M059J (cell line): Measurements from ENCODE around the gene CLEC18A. TPM values are rescaled to one million over a fixed set of nuclear protein-coding genes. Genes with fewer than 3 reads are reported as not detected.
"Not testable (repeated sequence)": the region's sequence is repeated elsewhere in the genome, so short reads cannot be mapped to it uniquely, and the experiment has no call there.

Experiments
- DNase-seq: peaks from one replicate; pipeline ENCODE4 v3.0.0-alpha.2; 2012; ENCODE audit warnings: low read depth
- total RNA-seq: library from RNA; depleted of rRNA; stranded (reverse); fragments of >200 nt; shearing (Covaris generic); gene quantifications from 2 replicates; pipeline ENCODE4 v1.2.3, GENCODE V29; 2014

Gene CLEC18A
- total RNA-seq, 1 experiment from 2014 or later: 0.05 TPM

DNA sequence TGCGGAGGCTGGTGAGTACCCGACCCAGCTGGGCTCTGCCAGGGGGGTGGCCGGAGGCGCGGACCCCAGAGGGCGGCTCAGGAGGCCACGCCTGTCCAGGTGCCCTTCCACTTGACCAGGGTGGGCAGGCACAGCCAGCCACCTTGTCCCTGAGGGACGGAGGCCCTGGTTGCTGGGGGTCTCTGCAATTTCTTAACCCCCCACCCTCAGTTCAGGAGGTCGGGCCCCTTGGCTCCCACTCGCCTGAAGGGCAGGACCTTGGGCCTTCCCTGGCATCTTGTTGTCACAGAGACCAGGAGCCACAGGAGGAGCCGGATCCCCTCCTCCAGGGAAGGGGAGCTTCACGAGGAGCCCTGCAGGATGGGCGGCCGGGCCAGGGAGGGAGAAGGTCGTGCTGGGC lies 982 bp downstream of the CLEC18A start:
- DNase-seq: not testable (repeated sequence)

DNA sequence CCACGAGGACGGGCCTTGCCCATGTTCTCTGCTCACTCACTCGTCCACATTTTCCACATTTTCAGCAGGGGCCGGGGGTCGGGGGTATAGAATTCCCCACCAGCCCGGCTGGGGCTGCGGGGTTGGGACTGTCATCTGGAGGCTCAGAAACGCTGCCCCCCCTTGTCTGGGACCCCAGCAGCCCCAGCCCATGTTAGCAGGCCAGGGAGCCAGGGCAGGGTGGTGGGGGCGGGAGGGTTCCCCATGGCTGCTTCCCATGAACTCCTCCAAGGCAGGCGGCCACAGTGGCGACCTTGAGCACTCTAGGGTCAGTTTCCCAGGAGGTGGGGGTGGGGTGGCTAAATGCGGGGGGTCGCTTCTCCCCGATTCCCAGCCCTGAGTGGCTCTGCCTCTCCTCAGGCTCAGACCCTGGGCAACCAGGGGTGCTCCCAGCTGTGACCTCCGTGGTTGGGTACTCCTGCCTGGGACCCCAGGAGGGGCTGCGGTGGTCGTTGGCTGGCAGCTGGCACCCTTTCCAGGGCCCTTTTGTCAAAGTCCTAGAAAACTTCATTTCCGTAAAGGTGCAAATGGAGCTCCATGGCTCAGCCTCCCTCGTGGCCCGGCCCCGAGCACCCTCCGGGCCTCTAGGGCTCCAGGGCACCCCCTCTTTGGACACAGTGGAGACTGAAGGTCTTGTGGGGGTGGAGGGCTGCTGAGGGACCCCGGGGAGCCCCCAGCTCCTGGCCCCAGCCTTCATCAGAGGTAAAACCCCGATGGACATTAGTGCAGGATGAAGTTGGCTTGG lies 1.6 kb downstream of the CLEC18A start:
- DNase-seq: not testable (repeated sequence)

DNA sequence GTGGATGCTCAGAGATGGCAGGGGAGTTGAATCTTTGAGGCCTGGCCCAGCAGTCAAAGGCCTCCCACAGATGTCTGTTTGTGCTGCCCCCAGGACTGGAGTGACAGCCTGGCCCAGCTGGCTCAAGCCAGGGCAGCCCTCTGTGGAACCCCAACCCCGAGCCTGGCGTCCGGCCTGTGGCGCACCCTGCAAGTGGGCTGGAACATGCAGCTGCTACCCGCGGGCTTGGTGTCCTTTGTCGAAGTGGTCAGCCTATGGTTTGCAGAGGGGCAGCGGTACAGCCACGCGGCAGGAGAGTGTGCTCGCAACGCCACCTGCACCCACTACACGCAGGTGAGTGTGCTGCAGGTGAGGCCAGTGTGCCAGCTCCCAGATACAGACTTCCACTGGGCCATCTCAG lies 3.1 kb downstream of the CLEC18A start:
- not testable (repeated sequence) for DNase-seq

DNA sequence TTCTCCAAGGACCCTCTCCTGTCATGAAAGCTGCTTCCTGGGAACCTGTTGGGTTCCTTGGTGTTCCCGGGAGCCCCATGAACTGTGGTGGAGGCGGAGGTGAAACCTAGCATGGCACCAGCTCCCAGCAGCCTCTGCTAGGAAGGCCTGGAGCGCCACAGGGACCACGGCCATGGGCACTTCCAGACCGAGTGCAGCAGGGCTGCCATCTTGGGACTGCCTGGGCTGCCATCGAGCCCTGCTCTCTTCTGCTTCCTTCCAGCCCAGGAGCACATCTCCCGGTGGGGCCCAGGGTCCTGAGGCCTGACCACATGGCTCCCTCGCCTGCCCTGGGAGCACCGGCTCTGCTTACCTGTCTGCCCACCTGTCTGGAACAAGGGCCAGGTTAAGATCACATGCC lies 12.2 kb downstream of the CLEC18A start:
- not testable (repeated sequence) for DNase-seq

DNA sequence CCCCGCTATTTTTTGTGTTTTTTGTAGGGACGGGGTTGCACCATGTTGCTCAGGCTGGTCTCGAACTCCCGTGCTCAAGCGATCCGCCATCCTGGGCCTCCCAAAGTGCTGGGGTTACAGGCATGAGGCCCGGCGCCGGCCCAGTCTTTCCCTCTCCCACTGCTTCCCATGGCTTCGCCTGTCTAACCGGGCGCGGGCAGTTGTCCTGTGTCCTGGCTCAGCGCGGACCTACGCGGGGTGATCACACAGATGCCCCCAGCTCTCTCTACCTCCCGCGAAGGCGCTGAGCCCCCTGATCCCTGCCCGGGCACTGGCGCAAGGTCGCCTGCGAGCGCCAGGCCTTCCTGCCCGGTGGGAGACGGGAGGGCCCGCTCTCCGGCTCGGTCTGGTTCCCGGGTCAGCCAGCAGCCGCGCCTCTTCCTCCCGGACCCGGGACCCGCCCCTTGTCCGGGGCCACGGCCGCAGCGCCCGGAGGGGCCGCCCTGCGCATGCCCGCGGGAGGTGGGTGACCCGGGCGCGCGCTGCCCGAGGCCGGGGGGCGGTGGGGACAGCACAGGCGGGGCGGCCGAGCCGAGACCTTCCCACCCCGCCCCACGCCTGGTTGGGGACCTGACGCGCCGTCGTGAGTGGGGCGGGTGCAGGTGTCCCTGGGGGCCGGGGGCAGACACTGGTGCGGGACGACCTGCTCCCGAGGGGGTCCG lies 14.0 kb downstream of the CLEC18A start:
- DNase-seq: peak; percentile 24

DNA sequence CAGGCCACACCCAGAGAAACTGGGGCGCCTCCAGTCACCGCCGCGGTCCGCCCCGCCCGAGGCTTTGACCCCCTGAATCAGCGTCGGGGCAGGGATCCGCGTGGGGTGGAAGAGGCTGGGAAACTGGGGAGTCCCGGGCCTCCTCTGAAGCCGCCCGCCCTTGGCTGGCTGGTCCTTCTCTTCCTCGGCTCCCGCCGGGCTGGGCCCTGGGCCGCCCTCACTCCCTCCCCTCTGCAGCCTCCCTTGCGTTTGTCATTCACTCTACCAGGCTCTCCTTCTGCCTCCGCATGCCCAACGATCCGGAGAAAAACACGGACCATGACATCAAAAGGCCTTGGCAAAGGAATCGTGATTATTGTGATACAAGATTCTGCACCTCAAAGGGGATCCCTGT lies 14.5 kb downstream of the CLEC18A start:
- not testable (repeated sequence) for DNase-seq

DNA sequence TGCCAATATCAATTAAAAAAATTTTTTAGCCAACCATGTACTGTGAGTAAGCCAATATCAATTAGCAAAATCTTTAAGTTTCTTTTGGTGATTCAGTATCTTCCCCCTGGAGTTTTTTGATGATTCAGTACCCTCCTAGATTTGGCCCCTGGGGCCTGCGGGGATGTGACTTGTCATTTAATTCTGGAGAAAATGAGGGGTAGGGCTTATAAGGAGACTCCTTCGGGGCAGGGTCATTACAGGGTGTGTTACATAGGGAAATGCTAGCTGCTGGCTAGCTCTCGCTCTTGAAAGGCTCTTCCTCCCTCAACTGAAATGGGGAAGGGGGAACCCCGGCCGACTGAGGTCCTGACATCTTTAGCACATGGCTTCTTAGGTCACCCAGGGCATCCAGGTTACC lies 16.6 kb downstream of the CLEC18A start:
- DNase-seq: not testable (repeated sequence)

DNA sequence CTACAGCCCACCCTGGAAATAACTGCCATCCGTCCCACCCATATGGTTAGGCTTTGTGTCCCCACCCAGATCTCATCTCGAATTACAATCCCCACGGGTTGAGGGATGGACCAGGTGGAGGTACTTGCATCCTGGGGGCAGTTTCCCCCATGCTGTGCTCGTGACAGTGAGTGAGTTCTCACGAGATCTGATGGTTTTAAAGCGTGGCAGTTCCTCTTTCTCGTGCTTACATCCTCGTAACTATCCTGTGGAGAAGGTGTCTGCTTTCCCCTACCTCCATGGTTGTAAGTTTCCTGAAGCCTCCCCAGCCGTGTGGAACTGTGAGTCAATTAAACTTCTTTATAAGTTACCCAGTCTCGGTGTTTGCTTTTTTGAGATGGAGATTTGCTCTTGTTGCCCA lies 17.0 kb downstream of the CLEC18A start:
- not testable (repeated sequence) for DNase-seq

DNA sequence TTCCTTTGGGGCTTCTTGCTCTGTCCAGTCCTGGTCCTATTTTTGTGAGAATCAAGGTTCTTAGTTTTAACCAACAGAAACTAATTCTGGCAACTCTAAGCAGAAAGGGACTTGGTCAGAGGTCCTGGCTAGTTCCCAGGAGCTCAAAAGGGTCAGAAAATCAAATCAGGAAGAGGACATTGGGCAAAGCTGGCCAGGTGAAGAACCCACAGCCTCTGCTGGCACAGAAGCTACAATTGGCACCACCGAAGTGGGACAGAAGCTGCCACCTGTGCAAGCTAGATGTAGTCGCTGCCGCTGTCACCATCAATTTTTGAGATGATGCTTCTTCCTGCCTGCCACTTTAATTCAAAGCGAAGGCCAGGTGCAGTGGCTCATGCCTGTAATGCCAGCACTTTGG lies 18.5 kb downstream of the CLEC18A start:
- not testable (repeated sequence) for DNase-seq

DNA sequence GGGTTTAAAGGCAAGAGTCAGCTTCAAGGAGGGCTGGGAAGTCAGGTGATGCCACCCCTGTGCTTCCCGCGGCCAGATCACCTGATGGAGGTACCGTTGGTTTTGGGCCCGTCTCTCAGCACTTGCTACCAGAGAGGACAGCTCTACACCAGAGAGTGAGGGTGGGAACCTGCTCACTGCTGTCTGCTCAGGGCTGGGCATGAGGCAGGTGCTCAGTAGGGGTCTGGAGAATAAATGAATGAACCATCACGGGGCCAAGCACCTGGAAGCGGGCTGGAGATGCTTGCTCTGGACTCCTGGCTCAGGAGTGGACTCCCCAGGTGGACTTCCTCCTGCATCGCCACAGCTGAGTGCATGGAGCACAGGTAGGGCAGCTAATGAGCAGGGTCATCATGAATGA lies 21.0 kb downstream of the CLEC18A start:
- DNase-seq: not testable (repeated sequence)

DNA sequence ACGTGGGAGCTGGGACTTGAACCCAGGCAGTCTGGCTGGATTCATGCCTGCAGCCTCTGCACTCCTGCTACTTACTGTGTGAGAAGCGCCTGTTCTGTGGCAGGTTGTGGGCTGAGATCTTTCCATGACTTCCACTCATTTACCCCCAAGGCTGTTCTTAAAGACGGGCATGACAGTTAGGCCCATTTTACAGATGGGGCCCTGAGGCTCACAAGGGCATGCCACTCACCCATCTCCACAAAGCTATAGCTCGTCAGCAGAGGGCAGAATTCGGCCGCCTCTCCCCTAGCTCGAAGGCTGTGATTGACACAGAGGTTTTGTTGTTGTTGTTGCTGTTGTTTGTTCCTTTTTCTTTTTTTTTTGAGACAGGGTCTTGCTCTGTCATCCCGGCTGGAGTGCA lies 21.8 kb downstream of the CLEC18A start:
- not testable (repeated sequence) for DNase-seq

DNA sequence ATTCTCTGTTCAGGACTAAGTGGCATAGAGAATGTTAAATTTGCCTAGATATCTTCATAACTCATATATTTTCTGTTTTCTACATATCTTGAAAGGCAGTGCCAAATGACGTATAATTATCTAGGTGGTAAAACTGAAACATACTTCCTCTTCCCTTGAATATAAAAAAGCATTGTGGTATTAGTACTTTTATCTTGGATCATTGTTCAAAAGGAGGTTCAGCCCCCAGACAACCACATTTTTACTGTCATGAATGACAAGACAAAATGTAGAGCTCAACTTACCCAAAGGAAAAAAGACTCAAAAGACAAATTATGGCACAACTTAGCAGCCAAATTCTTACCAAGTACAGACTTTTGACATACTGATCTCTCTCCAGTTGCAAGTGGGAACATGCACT lies 34.1 kb downstream of the CLEC18A start:
- DNase-seq: not testable (repeated sequence)

DNA sequence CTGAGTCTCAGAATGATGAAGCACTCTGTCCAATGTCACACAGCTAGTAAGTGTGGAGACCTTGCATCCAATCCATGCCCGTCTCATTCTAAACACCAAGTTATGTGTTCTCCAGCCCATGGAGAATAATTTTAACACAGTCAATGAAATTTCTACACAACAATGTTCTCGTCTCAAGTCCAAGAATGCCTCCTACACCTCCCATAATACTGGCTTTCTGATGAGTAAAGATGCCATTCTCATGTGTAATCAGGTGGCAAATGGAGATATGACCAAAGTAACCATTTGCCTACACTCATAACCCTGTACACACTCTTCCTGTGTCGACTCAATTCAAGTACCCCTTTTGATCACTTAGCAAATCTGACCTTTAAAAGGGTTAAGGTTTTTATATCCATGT lies 46.8 kb downstream of the CLEC18A start:
- DNase-seq: peak; percentile 70

DNA sequence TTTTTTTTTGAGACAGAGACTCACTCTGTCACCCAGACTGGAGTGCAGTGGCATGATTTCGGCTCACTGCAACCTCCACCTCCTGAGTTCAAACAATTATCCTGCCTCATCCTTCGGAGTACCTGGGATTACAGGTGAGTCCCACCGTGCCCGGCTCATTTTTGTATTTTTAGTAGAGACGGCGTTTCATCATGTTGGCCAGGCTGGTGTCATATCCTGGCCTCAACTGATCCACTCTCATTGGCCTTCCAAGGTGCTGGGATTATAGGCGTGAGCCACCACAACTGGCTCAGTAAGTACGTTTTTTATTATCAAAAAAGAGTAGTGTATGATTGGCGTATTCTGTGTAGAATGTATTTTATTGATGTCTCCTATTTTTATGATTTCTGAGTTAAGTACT lies 48.7 kb downstream of the CLEC18A start:
- DNase-seq: not testable (repeated sequence)

DNA sequence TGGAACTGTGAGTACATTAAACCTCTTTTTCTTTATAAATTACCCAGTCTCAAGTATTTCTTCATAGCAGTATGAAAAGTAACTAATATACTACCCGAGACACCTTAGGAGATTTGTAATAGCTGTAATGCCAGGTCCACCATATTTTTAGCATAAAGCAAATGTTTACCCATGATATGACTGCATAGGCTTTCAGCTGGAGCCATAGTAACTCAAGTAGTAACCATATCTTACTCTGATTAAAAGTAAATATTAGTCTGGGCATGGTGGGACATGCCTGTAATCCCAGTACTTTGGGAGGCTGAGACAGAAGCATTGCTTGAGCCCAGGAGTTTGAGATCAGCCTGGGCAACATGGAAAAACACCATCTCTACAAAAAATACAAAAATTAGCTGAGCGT lies 52.4 kb downstream of the CLEC18A start:
- not testable (repeated sequence) for DNase-seq

DNA sequence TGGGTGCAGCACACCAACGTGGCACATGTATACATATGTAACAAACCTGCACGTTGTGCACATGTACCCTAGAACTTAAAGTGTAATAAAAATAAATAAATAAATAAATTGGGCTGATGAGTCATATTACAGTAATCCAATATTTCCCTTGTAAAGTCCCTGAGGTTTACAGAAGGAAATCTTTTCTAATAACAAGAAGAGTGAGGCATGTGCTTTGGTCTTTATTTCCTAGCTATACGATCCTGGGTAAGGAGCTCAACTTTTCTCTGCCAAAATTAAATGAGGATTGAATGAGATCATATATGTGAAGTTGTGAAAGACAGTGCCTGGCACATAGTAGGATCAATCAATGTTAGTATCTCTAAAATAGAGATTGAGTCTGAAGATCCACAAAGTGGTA lies 57.5 kb downstream of the CLEC18A start:
- DNase-seq: peak; percentile 13

DNA sequence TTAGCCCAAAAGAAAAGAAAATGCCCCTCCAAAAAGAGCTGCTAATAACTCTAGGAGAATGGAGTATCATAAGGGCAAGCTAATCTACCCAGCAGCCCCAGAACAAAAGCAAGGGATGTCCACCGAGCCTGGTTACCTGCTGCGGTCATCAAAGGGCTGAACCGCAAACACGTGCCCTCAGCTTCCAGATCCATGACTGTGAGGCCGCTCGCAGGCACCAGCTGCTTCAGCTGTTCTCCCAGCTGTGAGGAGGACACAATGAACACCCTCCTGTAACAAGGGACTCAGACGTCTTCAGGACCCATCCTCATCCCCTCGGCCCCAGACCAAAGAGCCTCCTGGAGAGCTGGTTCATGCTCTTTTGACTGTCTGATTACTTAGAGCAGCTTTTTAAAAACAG lies 59.5 kb downstream of the CLEC18A start:
- DNase-seq: not testable (repeated sequence)

DNA sequence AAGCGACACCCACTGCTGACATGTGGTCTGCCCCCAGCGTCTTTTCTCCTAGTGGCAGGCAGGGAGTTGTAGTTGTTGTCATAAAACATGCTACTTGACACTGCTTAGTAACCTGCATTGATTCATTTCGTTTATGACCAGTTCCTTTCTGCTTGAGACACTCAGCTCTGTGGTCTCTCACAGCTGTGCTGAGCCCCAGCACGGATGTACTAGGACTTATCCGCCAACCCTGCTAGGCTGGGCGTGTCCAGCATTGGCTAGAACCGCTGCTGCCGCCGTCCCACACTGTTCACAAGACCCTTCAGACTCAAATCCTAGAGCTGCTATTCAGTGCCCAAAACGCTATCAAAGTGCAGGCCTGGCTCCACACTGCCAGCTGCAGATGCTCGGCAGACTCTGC lies 60.0 kb downstream of the CLEC18A start:
- DNase-seq: not testable (repeated sequence)

DNA sequence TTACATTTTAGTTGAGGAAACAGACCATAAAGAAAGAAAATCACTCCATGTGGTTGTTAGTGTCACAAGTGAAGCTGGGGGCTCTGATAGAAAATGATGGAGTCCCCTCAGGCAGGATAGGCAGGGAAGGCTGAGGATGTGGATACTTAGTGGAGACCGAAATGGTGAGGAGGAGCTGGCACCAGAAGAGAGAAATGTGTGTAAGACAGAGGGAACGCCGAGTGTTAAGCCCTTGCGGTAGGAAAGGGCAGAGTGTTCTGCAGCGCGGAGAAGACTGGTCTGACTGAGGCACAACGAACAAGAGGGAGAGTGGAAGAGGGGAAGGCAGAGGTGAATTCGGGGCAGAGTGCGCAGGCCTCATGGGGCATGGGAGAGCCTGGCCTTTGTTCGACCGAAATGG lies 61.2 kb downstream of the CLEC18A start:
- DNase-seq: not testable (repeated sequence)

DNA sequence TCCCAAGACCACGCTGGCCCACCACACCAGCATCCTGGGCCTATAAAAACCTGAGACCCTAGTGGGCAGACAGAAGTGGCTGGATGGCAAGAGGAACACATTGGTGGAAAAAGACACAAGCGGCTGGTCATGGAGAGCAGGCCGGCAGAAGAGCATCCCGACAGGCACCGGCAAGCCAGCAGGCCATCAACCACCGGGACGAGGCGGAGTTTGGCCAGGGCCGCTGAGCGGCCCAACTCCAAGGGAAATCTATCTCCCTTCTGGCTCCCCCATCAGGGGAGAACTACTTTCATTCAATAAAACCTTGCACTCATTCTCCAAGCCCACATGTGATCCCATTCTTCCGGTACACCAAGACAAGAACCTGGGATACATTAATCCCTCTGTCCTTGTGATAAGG lies 61.8 kb downstream of the CLEC18A start:
- DNase-seq: not testable (repeated sequence)
